ENCODE measurements around the gene TRIM33.

DNA sequence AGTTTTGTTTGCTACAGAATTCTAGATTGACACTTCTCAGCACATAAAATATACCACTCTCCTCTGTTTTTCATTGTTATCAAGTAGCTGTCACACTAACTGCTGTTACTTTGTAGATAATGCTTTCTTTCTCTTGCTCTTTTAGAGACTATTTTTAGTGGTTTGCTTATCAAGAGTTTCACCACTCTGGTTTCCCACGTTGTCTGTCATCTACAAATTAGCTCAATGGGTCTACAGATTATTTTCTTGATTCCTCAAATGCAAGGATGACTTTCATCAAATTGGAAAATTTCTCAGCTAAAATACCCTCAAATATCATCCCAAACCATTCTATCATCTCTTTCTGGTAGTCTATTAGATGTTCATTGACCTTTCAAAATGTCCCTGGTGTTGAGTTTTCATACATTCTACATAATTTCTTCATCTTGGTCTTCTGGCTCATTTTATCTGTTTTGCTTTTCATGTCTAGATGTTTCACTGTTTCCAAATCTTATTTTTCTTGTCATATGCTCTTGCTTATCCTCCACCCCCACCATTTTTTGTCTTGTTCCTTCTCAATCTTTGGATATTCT is 122.5 kb downstream of the TRIM33 start:
- TF ChIP-seq, protein P1, sequence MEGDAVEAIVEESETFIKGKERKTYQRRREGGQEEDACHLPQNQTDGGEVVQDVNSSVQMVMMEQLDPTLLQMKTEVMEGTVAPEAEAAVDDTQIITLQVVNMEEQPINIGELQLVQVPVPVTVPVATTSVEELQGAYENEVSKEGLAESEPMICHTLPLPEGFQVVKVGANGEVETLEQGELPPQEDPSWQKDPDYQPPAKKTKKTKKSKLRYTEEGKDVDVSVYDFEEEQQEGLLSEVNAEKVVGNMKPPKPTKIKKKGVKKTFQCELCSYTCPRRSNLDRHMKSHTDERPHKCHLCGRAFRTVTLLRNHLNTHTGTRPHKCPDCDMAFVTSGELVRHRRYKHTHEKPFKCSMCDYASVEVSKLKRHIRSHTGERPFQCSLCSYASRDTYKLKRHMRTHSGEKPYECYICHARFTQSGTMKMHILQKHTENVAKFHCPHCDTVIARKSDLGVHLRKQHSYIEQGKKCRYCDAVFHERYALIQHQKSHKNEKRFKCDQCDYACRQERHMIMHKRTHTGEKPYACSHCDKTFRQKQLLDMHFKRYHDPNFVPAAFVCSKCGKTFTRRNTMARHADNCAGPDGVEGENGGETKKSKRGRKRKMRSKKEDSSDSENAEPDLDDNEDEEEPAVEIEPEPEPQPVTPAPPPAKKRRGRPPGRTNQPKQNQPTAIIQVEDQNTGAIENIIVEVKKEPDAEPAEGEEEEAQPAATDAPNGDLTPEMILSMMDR (IDR thresholded peaks at IDR 0.05) = no peak
- TF ChIP-seq POLR2A (IDR thresholded peaks at IDR 0.05) = no peak

Data from adrenal gland (tissue), 5 donors.